Prostate gland (tissue), 2 donors: ENCODE results near the gene HPGD. TPM values are rescaled to one million over a fixed set of nuclear protein-coding genes. Genes with fewer than 3 reads are reported as not detected.

Source experiments
- DNase-seq: peaks from one replicate; pipeline ENCODE4 v3.0.0-alpha.2; 2019; ENCODE audit warnings: low spot score
- H3K27ac ChIP-seq, 2 donors: fragments of 200-600 bp; sonication (generic); 2 replicates each; pipeline ENCODE4 v1.5.1; 2017 to 2019
- H3K27me3 ChIP-seq: fragments of 200-600 bp; sonication (generic); replicated peaks from 2 replicates; pipeline ENCODE4 v1.5.1; 2019; ENCODE audit not compliant: insufficient read depth
- H3K36me3 ChIP-seq, 2 donors: fragments of 200-600 bp; sonication (generic); 1 replicate in 1 of 2; 2 replicates in 1 of 2; pipeline versions ENCODE4 v1.5.1 to v1.8.1; 2017 to 2019
- H3K4me1 ChIP-seq: fragments of 200-600 bp; sonication (generic); replicated peaks from 2 replicates; pipeline ENCODE4 v1.5.1; 2019
- H3K4me3 ChIP-seq, 2 donors: fragments of 200-600 bp; sonication (generic); 2 replicates each; pipeline ENCODE4 v1.5.1; 2017 to 2019
- H3K9me3 ChIP-seq: fragments of 200-600 bp; sonication (generic); 2 replicates; pipeline ENCODE4 v1.5.1; 2017
- POLR2A ChIP-seq: fragments of 450-650 bp; IDR thresholded peaks from one replicate; pipeline ENCODE4 v1.6.1; 2016; ENCODE audit warnings: antibody characterized with exemption, mild to moderate bottlenecking
- POLR2AphosphoS5 ChIP-seq: sonication (generic); formaldehyde crosslinking; IDR thresholded peaks from one replicate; pipeline ENCODE4 v1.6.1; 2017; ENCODE audit warnings: antibody characterized with exemption
- WGBS: methylation state at CpG from one replicate; pipeline ENCODE4 v1.1.5; 2018; 5-methylcytosine and 5-hydroxymethylcytosine counted together
- intact Hi-C: fragments of 100-400 bp; cut with DNase I; formaldehyde crosslinking; loops from one replicate; pipeline ENCODE4 v1.14.2; 2022
- total RNA-seq, 2 donors: library from RNA; depleted of rRNA; stranded (reverse); fragments of >200 nt; gene quantifications; one replicate each; pipeline ENCODE4 v1.1.0, GENCODE V29; 2016
- TF ChIP-seq, protein P1 (sequence below), 4 experiments: fragments of 200-600 bp in 2 of 4; fragments of 450-650 bp in 2 of 4; sonication (generic) in 2 of 4; IDR thresholded peaks; 1 replicate in 3 of 4; 2 replicates in 1 of 4; pipeline ENCODE4 v1.5.1; 2016 to 2019; ENCODE audit warnings: antibody characterized with exemption in 4 of 4, mild to moderate bottlenecking in 2 of 4, moderate library complexity in 2 of 4

The HPGD gene
- total RNA-seq, 2 donors from 2014 or later, result 6.5 to 37.7 TPM

DNA sequence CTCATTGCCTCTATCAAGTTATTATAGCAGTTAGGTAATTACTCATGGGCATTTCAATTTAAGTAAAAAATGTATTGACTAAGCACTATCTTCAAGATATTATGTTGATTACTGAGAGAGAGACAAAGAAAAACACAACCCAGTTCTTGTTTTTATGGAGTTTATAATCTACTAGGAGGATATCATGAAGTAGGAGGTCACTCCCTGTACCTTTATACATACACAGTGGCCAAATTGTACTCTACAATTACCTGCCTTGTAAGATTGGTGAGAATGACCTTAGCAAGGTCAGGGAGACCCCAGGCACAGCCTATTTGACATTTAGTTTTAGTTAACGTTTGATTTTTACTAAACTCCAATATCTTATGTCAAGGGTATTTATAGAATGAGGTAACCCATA is 5.5 kb downstream of the HPGD start:
- no peak for DNase-seq
- H3K9me3 ChIP-seq, result no peaks in the 10 kb centered on the region
- H3K27ac ChIP-seq, result no peak overlapping the region
- 64% methylated on average over 1 of the region's 1 CpG for WGBS
- H3K4me1 ChIP-seq, result no peaks in the 10 kb centered on the region
- intact Hi-C loops, result no loop called here
- H3K27me3 ChIP-seq, result no peaks in the 10 kb centered on the region
- H3K36me3 ChIP-seq, result no peaks in the 10 kb centered on the region
- no peak overlapping the region for H3K4me3 ChIP-seq
- no peak for TF ChIP-seq POLR2A
- TF ChIP-seq POLR2AphosphoS5, result no peak
- TF ChIP-seq, protein P1, sequence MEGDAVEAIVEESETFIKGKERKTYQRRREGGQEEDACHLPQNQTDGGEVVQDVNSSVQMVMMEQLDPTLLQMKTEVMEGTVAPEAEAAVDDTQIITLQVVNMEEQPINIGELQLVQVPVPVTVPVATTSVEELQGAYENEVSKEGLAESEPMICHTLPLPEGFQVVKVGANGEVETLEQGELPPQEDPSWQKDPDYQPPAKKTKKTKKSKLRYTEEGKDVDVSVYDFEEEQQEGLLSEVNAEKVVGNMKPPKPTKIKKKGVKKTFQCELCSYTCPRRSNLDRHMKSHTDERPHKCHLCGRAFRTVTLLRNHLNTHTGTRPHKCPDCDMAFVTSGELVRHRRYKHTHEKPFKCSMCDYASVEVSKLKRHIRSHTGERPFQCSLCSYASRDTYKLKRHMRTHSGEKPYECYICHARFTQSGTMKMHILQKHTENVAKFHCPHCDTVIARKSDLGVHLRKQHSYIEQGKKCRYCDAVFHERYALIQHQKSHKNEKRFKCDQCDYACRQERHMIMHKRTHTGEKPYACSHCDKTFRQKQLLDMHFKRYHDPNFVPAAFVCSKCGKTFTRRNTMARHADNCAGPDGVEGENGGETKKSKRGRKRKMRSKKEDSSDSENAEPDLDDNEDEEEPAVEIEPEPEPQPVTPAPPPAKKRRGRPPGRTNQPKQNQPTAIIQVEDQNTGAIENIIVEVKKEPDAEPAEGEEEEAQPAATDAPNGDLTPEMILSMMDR (IDR thresholded peaks at IDR 0.05), result no peak

DNA sequence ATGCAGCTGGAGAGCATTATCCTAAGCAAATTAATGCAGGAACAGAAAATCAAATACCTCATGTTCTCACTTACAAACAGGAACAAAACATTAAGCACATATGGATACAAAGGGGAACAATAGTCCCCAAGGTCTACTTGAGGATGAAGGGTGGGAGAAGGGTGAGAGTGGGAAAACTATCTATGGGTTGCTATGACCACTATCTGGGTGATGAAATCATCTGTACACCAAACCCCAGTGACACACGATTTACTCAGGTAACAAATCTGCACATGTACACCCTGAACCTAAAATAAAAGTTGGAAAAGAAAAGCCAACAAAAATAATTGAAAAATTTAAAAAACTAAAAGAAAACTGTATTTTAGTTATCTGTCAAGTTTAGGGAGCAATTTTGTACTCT is 5.9 kb downstream of the HPGD start:
- no peak overlapping the region for H3K27ac ChIP-seq
- H3K4me3 ChIP-seq, result no peak overlapping the region
- H3K4me1 ChIP-seq, result no peaks in the 10 kb centered on the region
- no peak for DNase-seq
- H3K27me3 ChIP-seq, result no peaks in the 10 kb centered on the region
- no peaks in the 10 kb centered on the region for H3K9me3 ChIP-seq
- TF ChIP-seq POLR2AphosphoS5 (no peak), POLR2A (no peak)
- TF ChIP-seq, protein P1 (IDR thresholded peaks at IDR 0.05), result no peak
- 66% methylated on average over 1 of the region's 1 CpG for WGBS
- intact Hi-C loops, result no loop called here
- no peaks in the 10 kb centered on the region for H3K36me3 ChIP-seq

DNA sequence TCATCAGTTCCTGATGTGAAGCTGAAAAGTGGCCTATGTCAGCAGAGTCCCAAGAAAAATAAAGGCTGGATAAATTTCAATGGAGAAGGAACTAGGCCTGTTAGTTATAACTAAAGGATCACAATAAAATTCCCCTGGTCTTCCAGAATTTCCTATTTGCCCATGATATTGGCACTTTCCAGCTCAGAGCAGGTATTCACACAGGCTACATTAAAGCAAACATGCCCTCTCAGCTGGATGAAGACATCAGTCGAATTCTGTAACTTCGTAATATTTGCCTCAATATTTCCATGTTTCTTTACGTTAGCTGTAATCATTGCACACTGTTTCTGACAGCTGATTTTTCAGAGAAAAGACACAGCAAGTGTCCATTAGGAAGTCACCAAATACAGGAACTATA is 9.5 kb downstream of the HPGD start:
- H3K4me1 ChIP-seq, result no peaks in the 10 kb centered on the region
- no peaks in the 10 kb centered on the region for H3K27me3 ChIP-seq
- H3K9me3 ChIP-seq, result no peaks in the 10 kb centered on the region
- TF ChIP-seq POLR2AphosphoS5 (no peak), POLR2A (no peak)
- TF ChIP-seq, protein P1 (IDR thresholded peaks at IDR 0.05), result no peak
- 61% methylated on average over 3 of the region's 3 CpGs for WGBS
- intact Hi-C loops, result no loop called here
- no peak overlapping the region for H3K27ac ChIP-seq
- no peak overlapping the region for H3K4me3 ChIP-seq
- DNase-seq, result no peak
- no peaks in the 10 kb centered on the region for H3K36me3 ChIP-seq

DNA sequence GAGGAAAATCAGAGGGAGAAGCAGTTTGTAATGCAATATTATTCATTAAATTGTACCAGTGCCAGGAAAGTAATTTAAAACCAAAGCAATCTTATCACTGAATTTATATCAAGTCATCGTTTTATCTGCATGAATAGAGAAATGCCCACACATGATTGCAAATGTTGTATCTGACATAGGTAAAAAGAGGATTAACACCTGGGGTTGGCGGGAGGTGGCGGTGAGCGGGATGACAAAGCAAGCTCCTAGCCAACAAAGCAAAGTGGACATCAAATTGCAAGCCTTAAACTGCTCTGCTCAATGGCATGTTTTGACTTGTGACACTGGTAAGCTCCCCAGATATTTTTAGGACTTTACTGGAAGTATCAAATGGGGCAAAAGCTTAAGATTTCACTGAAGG is 16.4 kb downstream of the HPGD start:
- Histone ChIP-seq H3K27ac (no peak overlapping the region), H3K4me1 (no peaks in the 10 kb centered on the region), H3K36me3 (no peaks in the 10 kb centered on the region), H3K27me3 (no peaks in the 10 kb centered on the region), H3K4me3 (no peak overlapping the region), H3K9me3 (no peaks in the 10 kb centered on the region)
- intact Hi-C loops, result no loop called here
- 70% methylated on average over 4 of the region's 4 CpGs for whole genome bisulfite sequencing
- DNase-seq, result no peak
- no peak for TF ChIP-seq POLR2AphosphoS5
- no peak for TF ChIP-seq POLR2A
- TF ChIP-seq, protein P1 (IDR thresholded peaks at IDR 0.05), result no peak

DNA sequence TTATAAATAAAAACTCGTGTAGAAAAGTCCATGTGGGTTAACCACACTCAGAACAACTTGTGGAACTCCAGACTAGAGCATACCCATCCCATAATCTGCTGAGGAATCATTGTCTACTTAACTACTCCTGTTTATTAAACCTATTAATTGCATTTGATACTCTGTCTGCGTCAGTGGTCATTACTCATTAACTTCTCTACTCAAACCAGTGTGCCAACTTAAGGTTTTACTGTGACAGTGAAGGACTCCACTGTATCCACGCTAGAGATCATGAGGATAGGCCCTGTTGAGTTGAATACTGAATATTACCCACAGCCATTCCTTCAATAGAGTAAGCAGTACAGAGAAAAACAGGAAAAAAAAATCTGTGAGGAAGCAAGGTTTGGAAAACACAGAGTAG is 17.3 kb downstream of the HPGD start:
- no peaks in the 10 kb centered on the region for H3K36me3 ChIP-seq
- no peak overlapping the region for H3K27ac ChIP-seq
- no peak for DNase-seq
- no peak overlapping the region for H3K4me3 ChIP-seq
- no peaks in the 10 kb centered on the region for H3K4me1 ChIP-seq
- no peaks in the 10 kb centered on the region for H3K27me3 ChIP-seq
- no peaks in the 10 kb centered on the region for H3K9me3 ChIP-seq
- intact Hi-C loops, result no loop called here
- TF ChIP-seq, protein P1 (IDR thresholded peaks at IDR 0.05), result no peak
- TF ChIP-seq POLR2AphosphoS5, result no peak
- WGBS, result 56% methylated on average over 3 of the region's 3 CpGs
